NCI-H187 (cell line): ENCODE measurements around the gene PNMT.

Experiments
- DNase-seq, 2 experiments: peaks; one replicate each; lab custom pipeline; 2025; lab: John Stamatoyannopoulos, UW

Gene PNMT

DNA sequence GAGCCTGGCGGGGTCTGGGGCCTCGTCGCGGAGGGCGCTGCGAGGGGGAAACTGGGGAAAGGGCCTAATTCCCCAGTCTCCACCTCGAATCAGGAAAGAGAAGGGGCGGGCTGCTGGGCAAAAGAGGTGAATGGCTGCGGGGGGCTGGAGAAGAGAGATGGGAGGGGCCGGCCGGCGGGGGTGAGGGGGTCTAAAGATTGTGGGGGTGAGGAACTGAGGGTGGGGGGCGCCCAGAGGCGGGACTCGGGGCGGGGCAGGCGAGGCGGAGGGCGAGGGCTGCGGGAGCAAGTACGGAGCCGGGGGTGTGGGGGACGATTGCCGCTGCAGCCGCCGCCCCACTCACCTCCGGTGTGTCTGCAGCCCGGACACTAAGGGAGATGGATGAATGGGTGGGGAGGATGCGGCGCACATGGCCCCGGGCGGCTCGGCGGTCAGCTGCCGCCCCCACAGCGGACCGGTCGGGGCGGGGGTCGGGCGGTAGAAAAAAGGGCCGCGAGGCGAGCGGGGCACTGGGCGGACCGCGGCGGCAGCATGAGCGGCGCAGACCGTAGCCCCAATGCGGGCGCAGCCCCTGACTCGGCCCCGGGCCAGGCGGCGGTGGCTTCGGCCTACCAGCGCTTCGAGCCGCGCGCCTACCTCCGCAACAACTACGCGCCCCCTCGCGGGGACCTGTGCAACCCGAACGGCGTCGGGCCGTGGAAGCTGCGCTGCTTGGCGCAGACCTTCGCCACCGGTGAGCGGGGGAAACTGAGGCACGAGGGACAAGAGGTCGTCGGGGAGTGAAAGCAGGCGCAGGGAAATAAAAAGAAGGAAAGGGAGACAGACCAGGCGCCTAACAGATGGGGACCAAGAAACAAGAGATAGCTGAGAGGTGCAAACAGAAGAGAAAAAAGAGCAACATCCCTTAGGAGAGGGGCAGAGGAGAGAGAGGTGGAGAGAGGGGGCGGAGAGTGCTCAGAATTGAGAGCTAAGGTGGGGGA, at the start of gene PNMT:
TSS of gene PNMT (plus strand) at position 509 of the 980 bp plus-strand sequence. CDS start at position 532, 23 bp downstream.
- DNase-seq: peak; percentile 9 to 17

GRCh38 chr17:39618956-39619785, 49.1 kb upstream of the PNMT start:
- no peak for DNase-seq

DNA sequence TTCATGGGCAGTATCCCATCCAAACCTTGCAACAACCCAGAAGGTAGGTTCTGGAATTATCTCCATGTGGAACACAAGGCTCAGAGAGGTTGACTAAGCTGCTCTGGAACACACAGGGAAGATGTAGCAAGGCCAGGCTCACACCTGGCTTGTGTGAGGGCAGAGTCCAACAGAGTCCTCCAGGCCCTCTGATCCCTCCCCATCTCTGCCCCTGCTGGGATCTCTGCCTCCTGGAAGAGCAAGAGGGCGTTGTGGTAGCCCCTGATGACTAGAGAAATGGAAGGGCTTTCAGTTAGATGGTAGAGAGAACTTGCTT, 48.5 kb upstream of the PNMT start:
- no peak for DNase-seq

- peak; percentile 58 to 85 for DNase-seq
Measured at GRCh38 chr17:39621523-39622379, 46.5 kb upstream of the PNMT start.

DNA sequence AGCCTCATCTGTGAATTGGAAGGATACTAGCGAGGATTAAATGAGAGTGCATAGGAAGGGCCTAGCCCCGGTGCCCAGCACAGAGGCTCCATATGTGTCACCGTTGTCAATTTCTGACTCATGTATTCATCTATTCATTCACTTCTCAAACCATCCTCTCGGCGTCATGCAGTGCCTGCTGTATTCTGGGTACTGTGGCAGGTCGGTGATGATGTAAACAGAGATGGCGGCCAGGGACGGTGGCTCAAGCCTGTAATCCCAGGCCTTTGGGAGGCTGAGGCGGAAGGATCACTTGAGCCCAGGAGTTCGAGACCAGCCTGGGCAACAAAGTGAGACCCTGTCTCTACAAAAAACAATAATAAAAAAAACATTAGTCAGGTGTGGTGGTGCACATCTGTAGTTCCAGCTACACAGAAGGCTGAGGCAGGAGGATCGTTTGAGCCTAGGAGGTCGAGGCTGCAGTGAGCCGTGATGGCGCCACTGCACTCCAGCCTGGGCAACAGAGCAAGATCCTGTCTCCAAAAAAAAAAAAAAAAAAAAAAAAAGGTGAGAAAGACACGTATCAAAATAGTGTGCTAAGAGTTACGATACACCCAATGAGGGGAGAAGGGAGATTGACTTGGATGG, 45.8 kb upstream of the PNMT start:
- no peak for DNase-seq

- DNase-seq: peak; percentile 61 to 63
Measured at GRCh38 chr17:39623356-39623950, 44.8 kb upstream of the PNMT start.

- no peak for DNase-seq
Measured at GRCh38 chr17:39624313-39624712, 43.9 kb upstream of the PNMT start.

GRCh38 chr17:39625198-39625785, 43.0 kb upstream of the PNMT start:
- DNase-seq: no peak

DNA sequence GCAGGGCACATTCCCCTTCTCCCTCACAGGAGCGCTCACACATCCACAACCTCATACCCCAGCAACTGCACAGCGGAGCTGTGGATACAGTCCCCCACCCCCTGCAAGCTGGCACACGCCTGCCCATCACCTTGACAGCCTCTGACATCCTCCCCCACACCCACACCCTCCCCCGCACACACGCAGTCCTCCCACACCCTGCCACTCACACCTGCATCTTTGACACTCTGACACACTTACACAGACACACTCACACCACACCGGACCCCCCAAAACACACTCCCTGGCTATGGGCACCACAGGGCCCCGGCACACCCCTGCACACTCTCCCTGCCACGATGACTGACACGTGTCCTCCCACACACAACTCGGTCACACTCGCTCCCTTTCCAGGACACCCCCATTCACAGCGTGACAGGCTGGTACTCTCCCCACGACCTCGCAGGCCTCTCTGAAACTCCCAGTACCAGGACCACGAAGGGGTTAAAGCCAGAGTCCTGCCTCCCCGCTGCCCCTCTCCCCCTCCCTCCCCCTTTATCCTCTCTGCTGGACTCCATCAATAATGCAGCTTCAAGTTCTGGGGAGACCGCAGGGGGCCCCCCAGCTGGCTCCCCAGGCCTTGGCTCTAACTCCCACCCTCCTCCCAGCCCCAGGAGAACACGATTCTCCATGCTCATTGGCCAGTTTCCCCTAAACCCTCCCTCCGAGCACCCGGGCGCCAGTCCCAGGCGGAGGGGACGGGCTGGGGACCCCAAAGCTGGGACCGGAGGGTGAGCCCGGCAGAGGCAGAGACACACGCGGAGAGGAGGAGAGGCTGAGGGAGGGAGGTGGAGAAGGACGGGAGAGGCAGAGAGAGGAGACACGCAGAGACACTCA, 41.8 kb upstream of the PNMT start, which contains the start of gene PPP1R1B:
TSS of gene PPP1R1B (plus strand) at position 782 of the 876 bp plus-strand sequence. CDS start 441 bp downstream, outside the sequence.
- DNase-seq: no peak

GRCh38 chr17:39627047-39627711, 41.1 kb upstream of the PNMT start:
- DNase-seq: no peak

GRCh38 chr17:39627712-39628516, 40.3 kb upstream of the PNMT start:
- DNase-seq: no peak

GRCh38 chr17:39628655-39629493, 39.4 kb upstream of the PNMT start:
- DNase-seq: peak in 1 of 2 experiments; percentile 66

GRCh38 chr17:39629494-39629880, 38.8 kb upstream of the PNMT start:
- no peak for DNase-seq

DNA sequence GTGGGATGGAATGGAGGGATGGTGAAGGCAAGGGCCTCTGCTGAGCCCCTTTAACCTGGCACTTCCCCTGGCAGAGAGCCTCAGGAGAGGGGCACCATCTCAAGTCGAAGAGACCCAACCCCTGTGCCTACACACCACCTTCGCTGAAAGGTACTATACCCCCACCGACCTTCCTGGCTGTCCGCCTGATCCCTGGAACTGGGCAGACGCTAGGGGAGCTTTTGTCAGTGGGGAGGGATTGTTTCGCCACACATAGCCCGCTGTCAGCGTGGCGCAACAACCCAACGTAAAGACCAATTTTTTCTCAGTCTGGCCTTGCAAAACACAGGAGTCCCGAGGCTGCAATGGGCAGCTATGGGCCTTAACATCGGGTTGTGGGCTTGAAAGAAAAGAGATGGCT, 38.4 kb upstream of the PNMT start:
- no peak for DNase-seq

DNA sequence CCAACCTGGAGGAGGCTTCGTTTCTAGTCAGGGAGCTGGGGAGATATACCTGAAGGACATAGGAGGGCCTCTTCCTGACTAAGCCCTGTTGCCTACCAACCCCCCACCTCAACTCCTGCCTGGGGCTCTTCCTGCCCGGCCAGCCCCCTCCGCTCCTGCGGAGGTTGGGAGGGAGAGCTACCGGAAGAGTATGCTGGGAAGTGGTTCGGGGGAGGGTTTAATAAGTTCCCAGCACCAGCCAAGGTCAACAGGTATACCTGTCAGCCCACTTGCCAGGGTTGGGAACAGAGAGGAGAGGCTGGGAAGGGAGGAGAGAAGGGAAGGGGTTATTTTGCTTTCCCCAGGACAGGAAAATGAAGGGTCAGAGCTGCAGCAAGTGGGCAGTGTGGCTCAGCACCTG, 36.9 kb upstream of the PNMT start:
- DNase-seq: no peak

GRCh38 chr17:39632153-39632941, 35.9 kb upstream of the PNMT start:
- DNase-seq: peak in 1 of 2 experiments; percentile 12
